Left hindlimb (tissue), 1 donor: Measurements from ENCODE around the gene MUC2.

Source experiments
- DNase-seq: peaks from one replicate; pipeline ENCODE4 v3.0.0-alpha.2; 2018

The MUC2 gene

GRCh38 chr11:1052133-1053011, 22.3 kb upstream of the MUC2 start:
- no peak for DNase-seq

DNA sequence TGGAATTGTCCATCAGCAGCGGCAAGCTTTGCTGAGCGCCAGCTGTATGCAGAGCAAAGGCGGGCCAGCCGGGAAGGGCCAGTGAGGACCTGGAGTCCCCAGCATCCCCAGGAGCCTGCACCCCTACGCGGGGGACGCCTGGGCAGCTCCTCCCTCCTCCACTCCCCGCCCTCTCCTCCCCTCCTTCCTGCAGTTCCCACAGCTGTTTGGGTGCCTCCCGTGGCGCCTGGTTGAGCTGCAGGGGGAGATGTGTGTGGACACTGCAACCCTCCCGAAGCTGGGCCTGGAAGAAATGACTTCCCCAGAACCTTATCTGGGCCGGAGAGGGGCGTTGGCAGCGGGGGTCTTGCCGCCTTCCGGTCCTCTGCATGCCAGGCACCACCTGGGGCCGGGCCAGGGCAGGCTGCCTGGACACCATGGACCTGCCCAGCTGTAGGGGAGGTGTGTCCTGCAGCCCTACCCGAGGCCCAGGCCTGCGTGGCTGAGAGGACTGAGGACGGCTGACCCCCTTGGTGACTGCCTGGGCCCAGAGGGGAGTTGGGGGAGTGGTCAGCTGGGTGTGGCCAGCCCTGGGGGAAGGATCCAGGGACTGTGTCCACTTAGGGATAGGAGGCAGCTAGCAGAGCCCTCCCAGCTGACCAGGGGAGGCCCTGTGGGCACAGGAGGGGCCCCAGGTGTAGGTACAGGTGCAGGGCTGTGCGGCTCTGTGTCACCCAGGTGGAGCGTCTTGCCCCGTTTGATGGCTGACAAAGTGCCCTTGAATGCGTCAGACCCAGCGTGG, 21.4 kb upstream of the MUC2 start:
- peak; percentile 43 for DNase-seq

DNA sequence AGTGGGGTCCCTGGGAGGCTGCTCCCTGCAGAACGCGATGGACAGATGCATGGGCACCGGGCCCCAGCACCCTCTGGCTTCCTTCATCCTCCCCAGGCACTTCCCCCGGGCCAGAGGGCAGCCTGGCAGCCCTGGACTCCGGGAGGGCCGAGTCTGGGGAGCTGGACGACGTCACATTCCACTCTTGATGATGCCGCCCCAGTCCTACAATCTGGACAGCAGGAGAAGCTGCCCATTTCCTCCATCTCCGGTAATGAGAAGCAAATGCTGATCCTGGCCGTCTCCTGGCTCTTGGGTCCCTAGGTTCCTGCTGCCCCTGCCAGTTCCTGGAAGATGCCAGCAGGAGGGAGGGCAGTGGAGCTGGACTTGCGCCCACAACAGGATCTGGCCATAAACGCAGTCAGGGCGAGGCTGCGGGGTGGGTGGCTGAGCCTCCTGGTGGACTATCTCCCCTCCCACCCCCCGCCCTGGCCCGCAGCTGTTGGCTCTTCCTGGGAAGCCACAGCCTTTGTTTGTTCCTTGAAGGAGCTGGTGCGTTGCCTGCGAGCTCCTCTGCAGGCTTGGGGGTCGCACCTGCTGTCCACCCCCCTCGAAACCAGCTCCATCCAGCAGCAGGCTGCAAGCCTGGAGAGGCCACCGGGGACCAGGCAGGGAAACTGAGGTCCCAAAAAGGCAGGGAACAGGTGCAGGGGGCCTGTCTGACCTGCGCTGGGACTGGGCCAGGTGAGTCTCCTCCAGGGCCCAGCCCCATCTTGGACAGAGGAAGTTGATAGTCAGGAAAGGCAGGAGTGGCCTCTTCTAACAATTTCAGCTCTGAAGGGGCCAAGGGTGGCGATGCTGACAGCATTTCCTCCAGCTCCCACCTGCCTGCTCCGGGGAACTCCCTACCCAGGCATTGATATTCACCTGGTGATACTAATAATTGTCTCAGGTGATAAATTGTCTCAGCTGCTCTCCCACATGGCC, 20.2 kb upstream of the MUC2 start:
- peak; percentile 48 for DNase-seq

DNA sequence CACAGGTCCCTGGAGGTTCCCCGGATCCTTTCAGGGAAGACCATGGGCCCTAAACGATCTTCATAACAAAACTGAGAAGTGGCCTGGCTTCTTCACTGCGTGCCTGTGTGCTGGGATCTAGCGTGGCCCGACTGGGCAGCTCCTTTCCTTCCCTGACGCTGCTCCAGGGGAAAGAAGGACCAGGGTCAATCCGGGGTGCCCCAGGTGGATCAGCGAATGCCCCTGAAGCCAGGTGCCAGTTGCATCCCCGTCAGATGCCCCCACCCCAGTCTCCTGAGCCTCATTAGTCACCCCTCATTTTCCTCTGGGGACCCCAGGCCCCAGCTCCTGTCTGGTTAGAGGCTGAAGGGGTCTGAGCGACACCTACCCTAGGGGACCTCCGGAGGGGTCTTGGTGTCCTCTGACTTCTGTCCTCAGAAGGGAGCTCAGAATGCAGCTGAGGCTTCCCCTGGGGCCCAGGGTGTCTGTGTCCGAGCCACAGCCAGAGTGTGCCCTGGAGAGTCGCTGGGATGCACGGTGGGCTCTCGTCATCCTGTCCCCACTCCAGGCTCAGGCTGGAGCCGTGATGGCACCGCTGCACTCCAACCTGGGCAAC, 19.5 kb upstream of the MUC2 start:
- no peak for DNase-seq

GRCh38 chr11:1055990-1056771, 18.5 kb upstream of the MUC2 start:
- no peak for DNase-seq

DNA sequence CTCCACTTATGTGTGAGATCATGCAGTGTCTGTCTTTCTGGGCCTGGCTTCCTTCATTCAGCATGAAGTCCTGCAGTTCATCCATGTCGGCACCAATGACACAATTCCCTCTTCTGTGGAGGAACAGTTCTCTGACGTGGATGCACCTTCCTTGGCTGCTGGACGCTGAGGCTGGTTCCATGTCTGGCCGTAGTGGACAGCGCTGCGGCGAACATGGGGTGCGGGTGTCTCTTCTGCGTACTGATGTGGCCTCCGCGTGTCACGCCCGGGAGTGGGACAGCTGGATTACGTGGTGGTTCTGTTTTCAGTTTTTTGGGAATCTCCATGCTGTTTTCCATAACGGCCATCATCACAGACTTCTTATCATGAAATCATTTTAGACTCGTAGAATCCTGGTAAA, 16.9 kb upstream of the MUC2 start:
- no peak for DNase-seq

- DNase-seq, result no peak
Observed at GRCh38 chr11:1059759-1060158, 14.9 kb upstream of the MUC2 start.

GRCh38 chr11:1060410-1060809, 14.3 kb upstream of the MUC2 start:
- DNase-seq, result no peak

- no peak for DNase-seq
Observed at GRCh38 chr11:1060852-1061616, 13.6 kb upstream of the MUC2 start.

DNA sequence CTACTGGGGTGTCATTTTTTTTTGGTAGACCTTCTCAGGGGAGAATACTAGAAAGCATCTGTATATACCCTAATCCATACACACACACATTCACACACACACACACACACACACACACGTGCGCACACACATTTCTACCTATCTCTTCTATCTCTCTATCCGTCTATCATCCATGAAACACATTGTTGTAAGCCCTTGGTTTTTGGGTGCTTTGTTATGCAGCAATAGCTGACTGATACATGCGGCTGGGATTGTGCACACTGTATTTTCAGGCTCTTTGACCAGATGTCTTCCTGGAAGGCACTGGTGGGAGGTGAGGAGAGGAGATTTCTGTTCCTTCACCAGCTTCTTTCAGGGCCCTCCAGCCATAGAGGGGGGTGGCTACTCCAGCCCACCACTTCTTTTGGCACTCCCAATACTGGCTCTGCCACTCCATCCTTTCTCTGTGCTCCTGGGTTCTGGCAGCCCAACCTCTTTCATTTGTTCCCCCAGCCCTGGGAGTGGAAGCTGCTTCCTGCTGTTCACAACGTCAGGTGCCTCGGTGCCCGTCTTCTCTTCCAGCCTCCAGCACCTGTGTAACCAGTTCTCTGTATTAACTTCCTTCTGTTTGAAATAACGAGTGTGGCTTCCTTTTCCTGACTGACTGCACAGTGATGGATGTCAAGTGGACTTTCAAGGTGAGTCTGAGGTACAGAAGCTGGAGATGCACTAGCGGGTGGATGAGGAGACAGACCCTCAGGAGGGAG, 12.4 kb upstream of the MUC2 start:
- no peak for DNase-seq

- no peak for DNase-seq
Observed at GRCh38 chr11:1064167-1064566, 10.5 kb upstream of the MUC2 start.

DNA sequence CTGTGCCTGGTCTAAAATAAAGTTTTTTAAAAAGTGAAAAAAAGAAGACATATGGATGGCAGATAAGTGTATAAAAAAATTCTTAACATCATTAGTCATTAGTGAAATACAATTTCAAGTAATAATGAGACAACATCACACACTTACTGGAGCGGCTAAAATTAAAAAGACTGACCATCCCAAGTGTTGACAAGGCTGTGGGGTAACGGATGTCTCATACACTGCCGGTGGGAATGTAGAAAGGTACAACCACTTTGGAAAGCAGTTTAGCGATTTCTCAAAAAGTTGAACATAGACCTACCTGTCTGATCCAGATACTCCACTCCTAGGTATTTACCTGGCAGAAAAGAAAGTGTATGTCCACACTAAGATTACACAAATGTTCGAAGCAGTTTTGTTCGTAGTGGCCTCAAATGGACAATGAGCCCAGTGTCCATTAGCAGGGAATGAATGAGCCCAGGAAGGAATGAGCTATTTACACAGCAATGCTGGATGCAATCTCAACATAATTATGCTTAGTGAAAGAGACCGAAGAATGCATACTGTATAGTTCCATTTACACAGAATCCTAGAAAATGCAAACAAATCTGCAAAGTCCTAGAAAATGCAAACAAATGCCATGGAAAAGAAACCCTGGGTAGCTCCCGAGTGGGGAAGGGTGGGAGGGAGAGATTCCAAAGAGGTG, 6.7 kb upstream of the MUC2 start:
- DNase-seq, result no peak

DNA sequence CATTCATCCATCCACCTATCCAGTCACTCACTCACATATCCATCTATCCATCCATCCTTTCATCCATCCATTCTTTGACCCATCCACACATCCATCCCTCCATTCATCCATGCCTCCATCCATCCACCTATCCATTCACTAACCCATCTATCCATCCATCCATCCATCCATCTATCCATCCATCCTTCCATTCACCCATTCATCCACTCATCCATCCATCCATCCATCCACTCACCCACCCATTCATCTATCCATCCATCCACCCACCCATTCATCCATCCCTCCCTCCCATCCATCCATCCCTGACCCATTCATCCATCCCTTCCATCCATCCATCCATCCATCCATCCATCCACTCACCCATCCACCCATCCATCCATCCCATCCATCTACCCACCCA, 4.9 kb upstream of the MUC2 start:
- no peak for DNase-seq

DNA sequence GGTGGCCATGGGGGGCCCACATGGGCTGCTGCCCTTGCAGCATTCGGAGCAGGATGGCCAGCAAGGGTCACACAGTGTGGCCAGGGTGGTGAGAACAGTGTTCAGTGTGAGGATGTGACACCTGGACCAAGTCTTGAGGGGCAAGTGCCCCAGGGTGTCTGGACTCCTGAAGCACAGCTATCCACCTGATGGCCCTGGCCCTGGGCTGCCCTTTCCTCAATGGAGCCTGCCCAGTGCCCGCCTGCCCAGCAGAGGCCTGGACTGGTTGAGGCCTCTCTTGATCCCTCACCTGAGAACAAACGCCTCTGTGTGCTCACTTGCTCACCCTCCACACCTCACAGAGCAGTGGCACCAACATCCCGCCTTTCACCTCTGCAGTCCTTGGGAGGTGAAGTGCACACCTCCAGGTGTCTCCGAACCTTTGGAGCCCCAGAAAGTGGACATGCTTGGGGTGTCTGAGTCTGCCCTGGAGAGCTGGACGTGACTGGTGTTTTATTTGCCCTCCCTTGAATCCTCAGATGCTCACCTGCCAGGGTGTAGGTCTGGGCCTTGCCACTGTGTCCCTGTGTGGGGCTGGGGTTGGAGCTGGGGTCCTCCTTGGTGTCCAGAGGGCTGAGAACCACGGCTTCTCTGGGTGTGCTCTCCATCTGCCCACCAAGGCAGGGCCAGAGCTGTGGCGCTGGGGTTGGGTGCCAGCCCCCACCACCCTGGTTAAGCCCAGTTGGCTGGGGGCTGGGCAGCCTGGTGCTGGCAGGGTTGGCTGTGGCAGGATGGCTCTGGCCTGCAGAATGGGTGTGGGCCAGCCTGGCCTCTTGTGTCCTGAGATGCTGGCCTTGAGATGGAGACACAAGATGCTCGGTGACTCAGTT, 3.8 kb upstream of the MUC2 start:
- DNase-seq, result no peak

- DNase-seq, result no peak
Observed at GRCh38 chr11:1071571-1072115, 3.0 kb upstream of the MUC2 start.

DNA sequence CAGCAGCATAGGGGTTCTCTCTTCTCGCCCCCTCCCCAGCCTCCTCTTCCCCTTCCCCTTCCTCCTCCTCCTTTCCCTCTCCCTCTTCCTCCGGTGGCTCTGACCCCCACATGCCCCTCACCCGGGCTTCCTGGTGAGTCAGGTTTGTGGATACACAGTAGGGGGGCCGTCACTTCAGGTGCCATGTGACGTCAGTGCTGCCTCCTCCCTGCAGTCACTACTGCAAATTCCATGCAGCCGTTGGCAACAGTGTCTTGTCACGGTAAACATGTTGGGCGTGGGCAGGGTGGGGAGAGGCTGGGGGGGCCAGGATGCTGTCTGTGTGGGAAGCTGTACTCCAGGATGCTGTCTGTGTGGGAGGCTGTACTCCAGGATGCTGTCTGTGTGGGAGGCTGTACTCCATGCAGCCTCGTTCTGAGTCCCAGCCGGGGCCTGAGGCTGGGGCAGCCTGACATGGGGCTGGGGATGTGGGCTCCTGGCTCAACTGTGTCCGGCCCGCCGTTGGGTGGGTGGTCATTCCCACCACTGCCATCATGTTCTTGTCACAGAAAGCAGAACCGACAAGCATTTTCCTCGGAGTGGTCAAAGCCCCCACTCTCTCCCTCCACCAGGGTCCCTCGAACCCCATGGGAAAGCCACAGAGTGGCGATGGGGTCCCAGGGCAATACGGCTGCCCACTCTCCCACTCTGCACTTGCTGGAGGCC, 2.4 kb upstream of the MUC2 start:
- no peak for DNase-seq

DNA sequence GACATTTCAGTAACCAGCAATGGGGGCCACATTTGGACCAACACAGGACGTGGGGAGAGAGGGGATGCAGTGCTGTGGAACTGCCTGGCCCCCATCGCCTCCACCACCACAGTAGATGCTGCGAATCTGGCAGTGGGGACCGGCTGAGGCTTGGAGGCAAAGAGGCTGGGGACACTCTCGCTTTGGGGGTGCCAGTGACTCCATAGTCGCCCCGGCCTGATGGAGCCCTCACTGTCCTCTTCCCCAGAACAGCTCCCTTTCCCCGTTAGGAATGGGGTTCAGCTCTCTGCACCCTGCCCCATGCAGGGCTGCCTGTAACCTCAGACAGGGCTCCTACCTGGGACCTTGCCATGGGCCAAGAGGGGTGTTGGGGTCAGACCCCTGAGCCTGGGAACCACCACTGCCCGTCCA, 1.8 kb upstream of the MUC2 start:
- no peak for DNase-seq
